K562 (cell line): ENCODE data around the gene TSKS. TPM values are rescaled to one million over a fixed set of nuclear protein-coding genes. Genes with fewer than 3 reads are reported as not detected.
A peak's percentile ranks its signal among the peaks of the same experiment; 100 is the strongest.

Source experiments
- ATAC-seq: fragments of 200-7000 bp; cut with Tn5 transposase; 3 replicates; pipeline ENCODE4 v1.9.1; 2020; ENCODE audit warnings: moderate library complexity
- BruUV-seq: library from RNA; stranded (reverse); fragments of 400-500 nt; replicated peaks from 2 replicates; lab custom pipeline; 2021; lab: Mats Ljungman, UMichigan
- CTCF ChIA-PET: fragments of 300-600 bp; formaldehyde crosslinking; extraction: SDS; loops from one replicate; lab custom pipeline; 2021; ENCODE audit warnings: low intra/inter-chr PET ratio; lab: Yijun Ruan, JAX
- POLR2A ChIA-PET: fragments of 300-600, 350-650 bp; sonication (Branson Sonifier 250); formaldehyde crosslinking; extraction: SDS; loops from one replicate; lab custom pipeline; 2021; ENCODE audit warnings: antibody characterized with exemption, inconsistent platforms; lab: Yijun Ruan, JAX
- DNase-seq, 4 experiments: peaks; one replicate each; pipeline versions ENCODE4 v3.0.0 to v3.0.0-alpha.2; 2011 to 2018; ENCODE audit warnings: low spot score in 3 of 4, mixed read lengths in 3 of 4; ENCODE audit errors: extremely low read depth in 1 of 4
- FAIRE-seq: peaks from 2 replicates; lab custom pipeline; 2011; peaks lifted over from hg19 to GRCh38; lab: Jason Lieb, UNC
- H2AFZ ChIP-seq: 2 replicates; pipeline ENCODE4 v1.6.0; 2011; ENCODE audit warnings: low read depth, low read length, control low read depth, inconsistent platforms
- H3K27ac ChIP-seq: fragments of 200-600 bp; 3 replicates; pipeline ENCODE4 v1.8.0; 2011; ENCODE audit warnings: low read depth, mild to moderate bottlenecking, control low read depth, inconsistent platforms, low read length, moderate library complexity, mixed read lengths; ENCODE audit errors: extremely low read depth
- H3K27me3 ChIP-seq, 2 experiments: fragments of 300-600 bp in 1 of 2; 2 replicates in 1 of 2; 3 replicates in 1 of 2; pipeline versions ENCODE4 v1.6.0 to v1.8.0; 2011; ENCODE audit warnings: inconsistent platforms in 2 of 2, low read length in 2 of 2, mild to moderate bottlenecking in 1 of 2, mixed read lengths in 1 of 2, moderate library complexity in 1 of 2; ENCODE audit not compliant: control insufficient read depth in 2 of 2, insufficient read depth in 2 of 2
- H3K36me3 ChIP-seq: fragments of 300-600 bp; 3 replicates; pipeline ENCODE4 v1.8.0; 2011; ENCODE audit warnings: mild to moderate bottlenecking, low read length, inconsistent platforms; ENCODE audit not compliant: control insufficient read depth, insufficient read depth
- H3K4me1 ChIP-seq, 2 experiments: fragments of 200-600 bp in 1 of 2; replicated peaks in 1 of 2; 2 replicates in 1 of 2; 3 replicates in 1 of 2; pipeline versions ENCODE4 v1.5.1 to v1.8.0; 2011; ENCODE audit warnings: inconsistent platforms in 2 of 2, low read length in 2 of 2, mild to moderate bottlenecking in 1 of 2, mixed read lengths in 1 of 2, moderate library complexity in 1 of 2; ENCODE audit not compliant: control insufficient read depth in 2 of 2, insufficient read depth in 2 of 2
- H3K4me2 ChIP-seq: 2 replicates; pipeline ENCODE4 v1.6.1; 2011; ENCODE audit warnings: low read length, control low read depth, inconsistent platforms, mixed read lengths; ENCODE audit not compliant: insufficient read depth
- H3K4me3 ChIP-seq: fragments of 200-600 bp; sonication (generic), shearing (Covaris generic); 2 replicates; pipeline ENCODE4 v1.5.1; 2016; ENCODE audit warnings: control low read depth, inconsistent platforms
- H3K79me2 ChIP-seq: fragments of 200-600 bp; 3 replicates; pipeline ENCODE4 v1.8.0; 2011; ENCODE audit warnings: low read length, inconsistent platforms; ENCODE audit not compliant: control insufficient read depth, insufficient read depth
- H3K9ac ChIP-seq, 2 experiments: 2 replicates each; pipeline versions ENCODE4 v1.6.0 to v1.6.1; 2011; ENCODE audit warnings: low read depth in 2 of 2, low read length in 2 of 2, control low read depth in 1 of 2, inconsistent platforms in 1 of 2, mild to moderate bottlenecking in 1 of 2, mixed read lengths in 1 of 2; ENCODE audit not compliant: insufficient read depth in 1 of 2
- H3K9me1 ChIP-seq: one replicate; pipeline ENCODE4 v1.6.0; 2011; ENCODE audit warnings: inconsistent platforms, mild to moderate bottlenecking, low read length, moderate library complexity; ENCODE audit not compliant: control insufficient read depth, insufficient read depth
- H3K9me3 ChIP-seq: replicated peaks from 2 replicates; pipeline ENCODE4 v1.5.1; 2011; ENCODE audit warnings: low read depth, low read length, inconsistent platforms; ENCODE audit not compliant: control insufficient read depth, insufficient read depth
- H4K20me1 ChIP-seq: replicated peaks from 2 replicates; pipeline ENCODE4 v1.6.1; 2011; ENCODE audit warnings: low read length, inconsistent platforms, mixed read lengths; ENCODE audit not compliant: control insufficient read depth, insufficient read depth
- BCOR ChIP-seq: fragments of 450-650 bp; IDR thresholded peaks from 2 replicates; pipeline ENCODE4 v1.6.1; 2016
- ETS2 ChIP-seq: IDR thresholded peaks from 2 replicates; pipeline ENCODE4 v1.6.1; 2016; ENCODE audit warnings: borderline replicate concordance, missing genetic modification characterization, mild to moderate bottlenecking, moderate library complexity, missing compliant biosample characterization; ENCODE audit not compliant: poor library complexity, severe bottlenecking
- ETV1 ChIP-seq: fragments of 450-650 bp; conservative IDR thresholded peaks from 2 replicates; pipeline ENCODE4 v1.6.1; 2016; ENCODE audit warnings: missing genetic modification characterization, control low read depth, low read depth, missing compliant biosample characterization
- HDAC1 ChIP-seq, 2 experiments: fragments of 450-650 bp; IDR thresholded peaks; 2 replicates each; pipeline ENCODE4 v1.6.1; 2016 to 2017; ENCODE audit warnings: inconsistent platforms in 1 of 2, mild to moderate bottlenecking in 1 of 2, moderate library complexity in 1 of 2
- HDAC6 ChIP-seq: IDR thresholded peaks from 2 replicates; pipeline ENCODE4 v1.6.1; 2012; ENCODE audit warnings: low read depth, mild to moderate bottlenecking, control low read depth, inconsistent platforms, low read length, moderate library complexity
- ID3 ChIP-seq, 2 experiments: fragments of 250-450 bp in 1 of 2; fragments of 450-650 bp in 1 of 2; sonication (Bioruptor Pico) in 1 of 2; IDR thresholded peaks; 2 replicates each; pipeline versions ENCODE4 v1.6.1 to v1.8.0; 2016 to 2021; ENCODE audit warnings: mild to moderate bottlenecking in 2 of 2, moderate library complexity in 2 of 2, missing compliant biosample characterization in 1 of 2, missing genetic modification characterization in 1 of 2
- KDM1A ChIP-seq, 2 experiments: fragments of 450-650 bp; IDR thresholded peaks; 2 replicates each; pipeline ENCODE4 v1.6.1; 2016; ENCODE audit warnings: mild to moderate bottlenecking in 2 of 2
- PTBP1 ChIP-seq: fragments of 200-400 bp; formaldehyde crosslinking; IDR thresholded peaks from 2 replicates; pipeline ENCODE4 v1.6.1; 2017; ENCODE audit warnings: low read depth, low read length
- RBM25 ChIP-seq: fragments of 200-400 bp; formaldehyde crosslinking; IDR thresholded peaks from 2 replicates; pipeline ENCODE4 v1.6.1; 2018; ENCODE audit warnings: low read length, low read depth, moderate library complexity; ENCODE audit not compliant: severe bottlenecking
- SMARCC2 ChIP-seq: fragments of 450-650 bp; IDR thresholded peaks from 2 replicates; pipeline ENCODE4 v1.6.1; 2017; ENCODE audit warnings: antibody characterized with exemption, moderate library complexity, mild to moderate bottlenecking, low read depth
- TBL1XR1 ChIP-seq, 2 experiments: IDR thresholded peaks; 2 replicates each; pipeline ENCODE4 v1.6.1; 2012; ENCODE audit warnings: improper control_type of control experiment in 2 of 2, low read length in 2 of 2, mild to moderate bottlenecking in 1 of 2
- ZBTB17 ChIP-seq: fragments of 450-650 bp; formaldehyde crosslinking; IDR thresholded peaks from 2 replicates; pipeline ENCODE4 v1.4.0; 2020; ENCODE audit warnings: mild to moderate bottlenecking
- ZFP30 ChIP-seq: fragments of 250-450 bp; sonication (Bioruptor Pico); IDR thresholded peaks from 2 replicates; pipeline ENCODE4 v1.8.0; 2022; ENCODE audit warnings: moderate library complexity, mild to moderate bottlenecking, inconsistent platforms, borderline replicate concordance
- ZNF121 ChIP-seq: sonication (generic); formaldehyde crosslinking; conservative IDR thresholded peaks from 2 replicates; pipeline ENCODE4 v1.8.0; 2022; ENCODE audit warnings: missing genetic modification reagents
- ZSCAN32 ChIP-seq: fragments of 450-650 bp; formaldehyde crosslinking; IDR thresholded peaks from 2 replicates; pipeline ENCODE4 v1.4.0; 2020; ENCODE audit warnings: mild to moderate bottlenecking, moderate library complexity
- WGBS: fragments of 100-300 bp; shearing (Covaris generic); methylation state at CpG from one replicate; pipeline ENCODE4 v1.1.6; 2016; ENCODE audit warnings: low coverage, mixed read lengths; ENCODE audit not compliant: insufficient coverage; ENCODE audit errors: missing lambda C conversion rate; 5-methylcytosine and 5-hydroxymethylcytosine counted together
- in situ Hi-C: fragments of 300-500 bp; cut with MboI; formaldehyde crosslinking; loops from 4 replicates; pipeline ENCODE4 v1.15.0; 2018; ENCODE audit warnings: inconsistent platforms, mixed read lengths
- intact Hi-C: fragments of 100-400 bp; cut with micrococcal nuclease; formaldehyde crosslinking; loops from 2 replicates; pipeline ENCODE4 v1.14.2; 2022
- polyA plus RNA-seq, 8 experiments: library from polyadenylated mRNA; depleted of rRNA in 4 of 8; stranded (reverse) in 5 of 8; unstranded in 3 of 8; fragments of >200 nt; fragmentation: Nextera tagmentation in 2 of 8; fragmentation: Illumina TruSeq in 1 of 8; extraction: Ambion mirVana in 2 of 8; extraction: Trizol in 1 of 8; gene quantifications; 2 replicates each; pipeline versions ENCODE4 v1.2.1 to v1.2.3, GENCODE V29; 2011 to 2014; ENCODE audit warnings: inconsistent platforms in 1 of 8, missing spikeins in 1 of 8
- total RNA-seq, 7 experiments: library from RNA; depleted of rRNA in 6 of 7; stranded (reverse); fragments of >200 nt in 6 of 7; fragmentation: Illumina TruSeq in 2 of 7; extraction: Trizol in 2 of 7; gene quantifications; 2 replicates each; pipeline versions ENCODE4 v1.2.1 to v1.2.3, GENCODE V29; 2011 to 2021; ENCODE audit warnings: low replicate concordance in 1 of 7
- TF ChIP-seq, protein P1 (sequence below): sonication (generic); formaldehyde crosslinking; IDR thresholded peaks from 2 replicates; pipeline ENCODE4 v1.8.1; 2022; ENCODE audit warnings: missing genetic modification reagents

TSKS gene
- total and polyA plus RNA-seq, 9 of the 15 experiments (the other 6 are each of a cell fraction or from before 2014, with no cell fraction given) = 0.14 to 4.5 (median 0.80) TPM

GRCh38 chr19:49774969-49775368, 11.9 kb upstream of the TSKS start:
- H3K4me1 ChIP-seq = peaks cover 45 to 65% of the 10 kb centered on the region in 2 experiments

GRCh38 chr19:49773663-49774350, 10.7 kb upstream of the TSKS start:
- Histone ChIP-seq H3K27me3 (no peaks in the 10 kb centered on the region), H3K4me2 (no peak overlapping the region; the same call in 1 of the 2 replicates), H3K79me2 (peaks cover 88% of the 10 kb centered on the region), H2AFZ (no peak overlapping the region), H4K20me1 (peaks cover 5% of the 10 kb centered on the region; the same call in 1 of the 2 replicates), H3K27ac (peak overlapping the region; percentile 51; the same call in 1 of the 3 replicates), H3K4me1 (peaks cover 51 to 76% of the 10 kb centered on the region in 2 experiments), H3K9me3 (no peaks in the 10 kb centered on the region), H3K9ac (peak overlapping the region in 1 of 2 experiments; percentile 9; a peak in 1 of 4 replicates), H3K9me1 (peaks cover 2% of the 10 kb centered on the region), H3K4me3 (no peak overlapping the region), H3K36me3 (peaks cover 56% of the 10 kb centered on the region)
- 83% methylated on average over 8 of the region's 8 CpGs for WGBS
- no TSS peak for BruUV-seq
- DNase-seq = no peak
- no peak for ATAC-seq
- POLR2A ChIA-PET = no interaction called here
- intact Hi-C loops = no loop called here
- in situ Hi-C loops = no loop called here
- CTCF ChIA-PET = no interaction called here
- FAIRE-seq = no peak
- no peak for TF ChIP-seq HDAC6
- no peak for TF ChIP-seq ZSCAN32 (CRISPR knock-in tag)
- peak; percentile 83 for TF ChIP-seq BCOR
- TF ChIP-seq ID3 (CRISPR knock-in tag; IDR thresholded peaks at IDR 0.05) = no peak
- no peak for TF ChIP-seq ID3 (tag; IDR thresholded peaks at IDR 0.05)
- no peak for TF ChIP-seq ETS2 (tag)
- TF ChIP-seq ZFP30 (CRISPR knock-in tag) = no peak
- TF ChIP-seq ZBTB17 (CRISPR knock-in tag) = no peak
- no peak for TF ChIP-seq ETV1 (tag)
- peak; percentile 38 to 40; a peak in 1 of 4 replicates for TF ChIP-seq KDM1A (IDR thresholded peaks at IDR 0.05)
- TF ChIP-seq, protein P1, sequence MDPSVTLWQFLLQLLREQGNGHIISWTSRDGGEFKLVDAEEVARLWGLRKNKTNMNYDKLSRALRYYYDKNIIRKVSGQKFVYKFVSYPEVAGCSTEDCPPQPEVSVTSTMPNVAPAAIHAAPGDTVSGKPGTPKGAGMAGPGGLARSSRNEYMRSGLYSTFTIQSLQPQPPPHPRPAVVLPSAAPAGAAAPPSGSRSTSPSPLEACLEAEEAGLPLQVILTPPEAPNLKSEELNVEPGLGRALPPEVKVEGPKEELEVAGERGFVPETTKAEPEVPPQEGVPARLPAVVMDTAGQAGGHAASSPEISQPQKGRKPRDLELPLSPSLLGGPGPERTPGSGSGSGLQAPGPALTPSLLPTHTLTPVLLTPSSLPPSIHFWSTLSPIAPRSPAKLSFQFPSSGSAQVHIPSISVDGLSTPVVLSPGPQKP (CRISPR knock-in tag) = no peak
- TF ChIP-seq HDAC1 (IDR thresholded peaks at IDR 0.05) = peak in 1 of 2 experiments; percentile 16; a peak in 1 of 4 replicates
- TF ChIP-seq TBL1XR1 (IDR thresholded peaks at IDR 0.05; ENCODE audit: low read length in 2 of 2) = no peak

More at GRCh38 chr19:49774969-49775368, 11.9 kb upstream of the TSKS start:
- BruUV-seq = no TSS peak
- ATAC-seq = no peak
- POLR2A ChIA-PET = no interaction called here
- 91% methylated on average over 8 of the region's 8 CpGs for WGBS
- peak; percentile 77 for TF ChIP-seq RBM25
- peak; percentile 97 for TF ChIP-seq ZNF121 (CRISPR knock-in tag)
- TF ChIP-seq PTBP1 = no peak
- TF ChIP-seq SMARCC2 = no peak
- no peak for TF ChIP-seq BCOR
- no peak overlapping the region for H3K4me2 ChIP-seq
- no peak overlapping the region for H2AFZ ChIP-seq
- H3K36me3 ChIP-seq = peaks cover 53% of the 10 kb centered on the region
- peaks cover 85% of the 10 kb centered on the region for H3K79me2 ChIP-seq
- in situ Hi-C loops (no loop called here), intact Hi-C loops (no loop called here)
- H4K20me1 ChIP-seq = peaks cover 5% of the 10 kb centered on the region; the same call in 1 of the 2 replicates
- no peak for FAIRE-seq
- CTCF ChIA-PET = no interaction called here
- no peak for DNase-seq
- peaks cover 2% of the 10 kb centered on the region for H3K9me1 ChIP-seq
- no peaks in the 10 kb centered on the region for H3K9me3 ChIP-seq
- peak overlapping the region; percentile 69; the same call in 2 of the 3 replicates for H3K27ac ChIP-seq
- H3K4me3 ChIP-seq = no peak overlapping the region
- peak overlapping the region in 1 of 2 experiments; percentile 84; a peak in 1 of 4 replicates for H3K9ac ChIP-seq
- no peaks in the 10 kb centered on the region for H3K27me3 ChIP-seq
